Activated CD4-positive, CD25-positive, alpha-beta regulatory T cell treated with anti-CD3 and anti-CD28 coated beads, Interleukin-2, amount 50 U/mL, for 24 hours (primary cell): ENCODE data around the gene REEP2.
"Not testable (repeated sequence)": the region's sequence is repeated elsewhere in the genome, so short reads cannot be mapped to it uniquely, and the experiment has no call there.

Experiments used
- ATAC-seq, 2 donors: fragments of 150-1000 bp; cut with Tn5 transposase; one replicate each; pipeline ENCODE4 v1.10.0; 2021; ENCODE audit warnings: mild to moderate bottlenecking in 1 of 2, moderate library complexity in 1 of 2

Gene REEP2

GRCh38 chr5:138466125-138466899, 27.5 kb downstream of the REEP2 start:
- ATAC-seq: no peak

GRCh38 chr5:138466900-138467710, 28.2 kb downstream of the REEP2 start:
- no peak for ATAC-seq

- ATAC-seq: no peak
Measured at GRCh38 chr5:138467711-138468132, 28.9 kb downstream of the REEP2 start.

GRCh38 chr5:138468133-138468965, 29.5 kb downstream of the REEP2 start:
- ATAC-seq: no peak

GRCh38 chr5:138468966-138469539, 30.2 kb downstream of the REEP2 start:
- ATAC-seq: no peak

- ATAC-seq: no peak
Measured at GRCh38 chr5:138469540-138470321, 30.9 kb downstream of the REEP2 start.

- ATAC-seq: no peak
Measured at GRCh38 chr5:138470322-138471051, 31.6 kb downstream of the REEP2 start.

GRCh38 chr5:138471052-138471361, 32.1 kb downstream of the REEP2 start:
- no peak for ATAC-seq

GRCh38 chr5:138472353-138472752, 33.5 kb downstream of the REEP2 start:
- ATAC-seq: no peak

GRCh38 chr5:138473151-138473550, 34.3 kb downstream of the REEP2 start:
- ATAC-seq: not testable (repeated sequence)

- no peak for ATAC-seq
Measured at GRCh38 chr5:138476918-138477317, 38.1 kb downstream of the REEP2 start.

- ATAC-seq: no peak
Measured at GRCh38 chr5:138482638-138483037, 43.8 kb downstream of the REEP2 start.

- no peak for ATAC-seq
Measured at GRCh38 chr5:138488481-138488945, 49.7 kb downstream of the REEP2 start.

- no peak for ATAC-seq
Measured at GRCh38 chr5:138489683-138490061, 50.8 kb downstream of the REEP2 start.

- no peak for ATAC-seq
Measured at GRCh38 chr5:138490648-138491283, 51.9 kb downstream of the REEP2 start.

- no peak for ATAC-seq
Measured at GRCh38 chr5:138491284-138491648, 52.4 kb downstream of the REEP2 start.

- peak; percentile 99 for ATAC-seq
Measured at GRCh38 chr5:138491669-138492559, 53.1 kb downstream of the REEP2 start.

- no peak for ATAC-seq
Measured at GRCh38 chr5:138492560-138493045, 53.7 kb downstream of the REEP2 start.

GRCh38 chr5:138495351-138495750, 56.5 kb downstream of the REEP2 start:
- ATAC-seq: no peak
